Mononuclear cell (primary cell): Measurements from ENCODE around the gene WASF1. TPM values are rescaled to one million over a fixed set of nuclear protein-coding genes. Genes with fewer than 3 reads are reported as not detected.
"Not testable (repeated sequence)": the region's sequence is repeated elsewhere in the genome, so short reads cannot be mapped to it uniquely, and the experiment has no call there.

Source experiments
- H3K27me3 ChIP-seq: 2 replicates; pipeline ENCODE4 v1.6.0; 2011; ENCODE audit warnings: low read length, control low read depth; ENCODE audit not compliant: insufficient read depth
- H3K4me1 ChIP-seq: 2 replicates; pipeline ENCODE4 v1.5.1; 2011; ENCODE audit warnings: mild to moderate bottlenecking, low read length, control low read depth; ENCODE audit not compliant: insufficient read depth
- H3K4me3 ChIP-seq: 2 replicates; pipeline ENCODE4 v1.5.1; 2011; ENCODE audit warnings: mild to moderate bottlenecking, low read length, moderate library complexity
- H3K9me3 ChIP-seq: 2 replicates; pipeline ENCODE4 v1.5.1; 2011; ENCODE audit warnings: low read depth, mild to moderate bottlenecking, control low read depth, low read length
- total RNA-seq: library from RNA; depleted of rRNA; stranded (reverse); fragments of >200 nt; gene quantifications from one replicate; pipeline ENCODE4 v1.2.3, GENCODE V29; 2012

WASF1 gene
- total RNA-seq, 1 donor: 2.8 TPM

- Histone ChIP-seq H3K9me3 (no peaks in the 10 kb centered on the region), H3K4me1 (no peaks in the 10 kb centered on the region), H3K27me3 (no peaks in the 10 kb centered on the region), H3K4me3 (no peak overlapping the region)
Observed at GRCh38 chr6:110085285-110085684, 94.2 kb downstream of the WASF1 start.

- Histone ChIP-seq H3K27me3 (no peaks in the 10 kb centered on the region), H3K4me1 (no peaks in the 10 kb centered on the region), H3K9me3 (no peaks in the 10 kb centered on the region), H3K4me3 (no peak overlapping the region)
Observed at GRCh38 chr6:110083875-110084585, 95.4 kb downstream of the WASF1 start.

- no peaks in the 10 kb centered on the region for H3K27me3 ChIP-seq
- no peaks in the 10 kb centered on the region for H3K4me1 ChIP-seq
- H3K9me3 ChIP-seq: no peaks in the 10 kb centered on the region
- H3K4me3 ChIP-seq: no peak overlapping the region
Observed at GRCh38 chr6:110075406-110075805, 104.1 kb downstream of the WASF1 start.

- H3K27me3 ChIP-seq, H3K9me3 ChIP-seq, H3K4me3 ChIP-seq: not testable (repeated sequence)
- peaks cover 11% of the 10 kb centered on the region for H3K4me1 ChIP-seq
Observed at GRCh38 chr6:110073474-110073873, 106.0 kb downstream of the WASF1 start.

GRCh38 chr6:110068592-110068967, 110.9 kb downstream of the WASF1 start:
- no peaks in the 10 kb centered on the region for H3K27me3 ChIP-seq
- H3K4me3 ChIP-seq: no peak overlapping the region
- H3K9me3 ChIP-seq: no peaks in the 10 kb centered on the region
- H3K4me1 ChIP-seq: peaks cover 12% of the 10 kb centered on the region

GRCh38 chr6:110067837-110068591, 111.5 kb downstream of the WASF1 start:
- peaks cover 16% of the 10 kb centered on the region for H3K4me1 ChIP-seq
- H3K9me3 ChIP-seq: no peaks in the 10 kb centered on the region
- no peak overlapping the region for H3K4me3 ChIP-seq
- no peaks in the 10 kb centered on the region for H3K27me3 ChIP-seq

- Histone ChIP-seq H3K9me3 (no peaks in the 10 kb centered on the region), H3K4me3 (no peak overlapping the region), H3K27me3 (peaks cover 4% of the 10 kb centered on the region), H3K4me1 (peaks cover 16% of the 10 kb centered on the region)
Observed at GRCh38 chr6:110064744-110065524, 114.5 kb downstream of the WASF1 start.

GRCh38 chr6:110063594-110064263, 115.7 kb downstream of the WASF1 start:
- Histone ChIP-seq H3K4me1 (peaks cover 6% of the 10 kb centered on the region), H3K9me3 (no peaks in the 10 kb centered on the region), H3K4me3 (no peak overlapping the region), H3K27me3 (peaks cover 7% of the 10 kb centered on the region)

- Histone ChIP-seq H3K9me3 (no peaks in the 10 kb centered on the region), H3K27me3 (peaks cover 7% of the 10 kb centered on the region)
Observed at GRCh38 chr6:110055387-110055735, 124.1 kb downstream of the WASF1 start.

GRCh38 chr6:110054664-110055386, 124.6 kb downstream of the WASF1 start:
- no peak overlapping the region for H3K4me3 ChIP-seq
- H3K4me1 ChIP-seq: no peaks in the 10 kb centered on the region
- H3K9me3 ChIP-seq: no peaks in the 10 kb centered on the region
- H3K27me3 ChIP-seq: peaks cover 5% of the 10 kb centered on the region

More at GRCh38 chr6:110055387-110055735, 124.1 kb downstream of the WASF1 start:
- Histone ChIP-seq H3K4me3 (no peak overlapping the region), H3K4me1 (no peaks in the 10 kb centered on the region)

GRCh38 chr6:110053395-110054240, 125.9 kb downstream of the WASF1 start:
- no peaks in the 10 kb centered on the region for H3K9me3 ChIP-seq
- no peaks in the 10 kb centered on the region for H3K4me1 ChIP-seq
- no peak overlapping the region for H3K4me3 ChIP-seq
- peaks cover 2% of the 10 kb centered on the region for H3K27me3 ChIP-seq

GRCh38 chr6:110050440-110050813, 129.0 kb downstream of the WASF1 start:
- Histone ChIP-seq H3K9me3 (no peaks in the 10 kb centered on the region), H3K4me3 (no peak overlapping the region), H3K4me1 (no peaks in the 10 kb centered on the region), H3K27me3 (no peaks in the 10 kb centered on the region)
